AG09319 (cell line): ENCODE data around the gene SPRY1.
A peak's percentile ranks its signal among the peaks of the same experiment; 100 is the strongest.

Experiments used
- DNase-seq: peaks from one replicate; pipeline ENCODE4 v3.0.0-alpha.2; 2010; ENCODE audit warnings: low read depth; ENCODE audit errors: extremely low read depth
- TF ChIP-seq, protein P1 (sequence below): IDR thresholded peaks from 2 replicates; pipeline ENCODE4 v1.5.1; 2011; ENCODE audit warnings: low read depth, mild to moderate bottlenecking, inconsistent platforms, low read length, moderate library complexity

SPRY1 gene

DNA sequence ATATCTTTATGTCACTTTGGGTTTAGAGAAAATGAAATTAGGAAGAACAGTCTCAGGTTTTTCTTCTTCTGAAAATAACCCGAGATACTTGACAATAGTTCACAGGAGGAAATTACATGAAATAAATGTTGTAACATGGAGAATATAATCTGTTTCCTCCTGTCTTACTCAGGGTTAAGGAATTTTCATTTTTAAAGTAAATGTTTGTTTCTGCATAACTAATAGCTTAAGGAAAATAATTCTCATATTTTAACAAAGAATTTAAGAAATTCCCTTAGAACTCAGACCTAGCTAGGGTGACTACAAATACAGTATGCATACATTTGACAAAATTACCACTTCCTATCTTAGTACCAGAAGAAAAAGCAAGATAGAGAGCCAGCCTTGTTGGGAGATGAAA lies 17.2 kb upstream of the SPRY1 start:
- TF ChIP-seq, protein P1, sequence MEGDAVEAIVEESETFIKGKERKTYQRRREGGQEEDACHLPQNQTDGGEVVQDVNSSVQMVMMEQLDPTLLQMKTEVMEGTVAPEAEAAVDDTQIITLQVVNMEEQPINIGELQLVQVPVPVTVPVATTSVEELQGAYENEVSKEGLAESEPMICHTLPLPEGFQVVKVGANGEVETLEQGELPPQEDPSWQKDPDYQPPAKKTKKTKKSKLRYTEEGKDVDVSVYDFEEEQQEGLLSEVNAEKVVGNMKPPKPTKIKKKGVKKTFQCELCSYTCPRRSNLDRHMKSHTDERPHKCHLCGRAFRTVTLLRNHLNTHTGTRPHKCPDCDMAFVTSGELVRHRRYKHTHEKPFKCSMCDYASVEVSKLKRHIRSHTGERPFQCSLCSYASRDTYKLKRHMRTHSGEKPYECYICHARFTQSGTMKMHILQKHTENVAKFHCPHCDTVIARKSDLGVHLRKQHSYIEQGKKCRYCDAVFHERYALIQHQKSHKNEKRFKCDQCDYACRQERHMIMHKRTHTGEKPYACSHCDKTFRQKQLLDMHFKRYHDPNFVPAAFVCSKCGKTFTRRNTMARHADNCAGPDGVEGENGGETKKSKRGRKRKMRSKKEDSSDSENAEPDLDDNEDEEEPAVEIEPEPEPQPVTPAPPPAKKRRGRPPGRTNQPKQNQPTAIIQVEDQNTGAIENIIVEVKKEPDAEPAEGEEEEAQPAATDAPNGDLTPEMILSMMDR = no peak
- no peak for DNase-seq

DNA sequence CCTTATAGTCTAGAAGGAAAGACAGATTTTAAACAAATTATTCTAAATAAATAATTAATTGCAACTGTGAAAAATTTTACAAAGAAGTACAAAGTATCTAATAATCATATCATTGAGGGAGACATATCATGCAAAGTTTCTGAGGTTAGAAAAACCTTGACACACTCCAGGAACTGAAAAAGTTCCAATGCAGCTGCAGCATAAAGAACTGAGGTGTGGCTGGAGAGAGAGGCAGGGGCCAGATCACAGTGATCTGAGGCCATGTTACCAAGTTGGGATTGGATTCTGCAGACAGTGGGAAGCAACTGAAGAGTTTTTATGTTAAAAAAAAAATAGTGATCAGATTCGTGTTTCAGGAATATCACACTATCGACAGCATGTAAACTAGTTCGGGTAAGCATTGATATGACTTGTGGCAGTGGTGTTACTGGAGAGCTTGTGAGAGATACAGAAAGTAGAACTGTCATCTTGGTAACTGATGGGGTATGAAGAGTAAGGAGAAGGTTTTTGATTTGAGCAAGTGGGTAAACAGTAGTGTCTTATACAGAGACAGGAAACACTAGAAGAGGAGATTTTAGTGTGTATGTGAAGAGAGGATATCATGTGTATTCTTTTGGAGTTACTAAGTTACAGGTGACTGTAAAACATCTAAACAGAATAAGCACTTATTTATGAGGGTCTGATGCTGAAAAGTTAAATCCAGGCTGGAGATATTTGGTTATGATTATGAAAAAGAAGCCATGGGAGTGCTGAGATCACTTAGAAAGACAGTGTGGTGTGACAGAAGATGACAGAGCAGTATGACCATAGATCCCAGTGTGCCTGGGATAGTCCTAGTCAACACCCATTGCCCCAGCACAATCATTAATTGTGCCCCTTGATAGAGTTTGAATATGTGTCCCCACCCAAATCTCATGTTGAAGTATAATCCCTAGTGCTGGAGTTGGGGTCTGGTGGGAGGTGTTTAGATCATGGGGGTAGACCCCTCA lies 15.6 kb upstream of the SPRY1 start:
- no peak for DNase-seq
- TF ChIP-seq, protein P1 = no peak

DNA sequence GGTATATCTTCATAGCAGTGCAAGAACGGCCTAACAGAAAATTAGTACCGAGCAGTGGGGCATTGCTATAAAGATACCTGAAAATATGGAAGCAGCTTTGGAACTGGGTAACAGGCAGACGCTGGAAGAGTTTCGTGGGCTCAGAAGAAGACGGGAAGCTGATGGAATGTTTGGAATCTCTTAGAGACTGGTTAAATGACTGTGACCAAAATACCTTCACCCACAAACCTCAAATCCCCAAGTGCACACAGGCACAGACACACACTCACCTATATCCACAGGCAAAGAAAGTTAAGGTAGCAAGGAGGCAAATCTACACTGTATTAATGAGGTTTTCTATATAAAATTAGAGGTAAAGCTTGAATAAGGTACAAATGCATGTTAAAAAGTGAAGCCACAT lies 14.6 kb upstream of the SPRY1 start:
- DNase-seq = no peak
- TF ChIP-seq, protein P1 = no peak

DNA sequence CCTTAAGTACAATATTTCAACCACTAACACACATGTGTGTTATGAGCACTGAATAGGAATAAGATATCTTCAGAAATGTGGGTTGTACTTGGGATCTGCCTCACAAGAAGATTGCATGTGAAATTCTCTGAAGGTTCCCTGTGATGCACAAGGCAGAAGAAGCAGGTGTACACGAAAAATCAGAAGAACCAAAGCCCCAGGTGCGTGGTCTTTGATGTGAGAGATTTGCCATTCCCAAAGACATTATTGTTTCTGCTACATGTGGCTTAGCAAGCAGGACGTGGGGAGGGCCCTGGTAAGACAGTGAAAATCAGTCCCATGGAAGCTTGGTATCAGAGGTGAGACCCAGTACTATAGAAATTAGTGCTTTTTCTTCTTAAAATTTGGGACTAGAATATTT lies 13.0 kb upstream of the SPRY1 start:
- TF ChIP-seq, protein P1 = no peak

DNA sequence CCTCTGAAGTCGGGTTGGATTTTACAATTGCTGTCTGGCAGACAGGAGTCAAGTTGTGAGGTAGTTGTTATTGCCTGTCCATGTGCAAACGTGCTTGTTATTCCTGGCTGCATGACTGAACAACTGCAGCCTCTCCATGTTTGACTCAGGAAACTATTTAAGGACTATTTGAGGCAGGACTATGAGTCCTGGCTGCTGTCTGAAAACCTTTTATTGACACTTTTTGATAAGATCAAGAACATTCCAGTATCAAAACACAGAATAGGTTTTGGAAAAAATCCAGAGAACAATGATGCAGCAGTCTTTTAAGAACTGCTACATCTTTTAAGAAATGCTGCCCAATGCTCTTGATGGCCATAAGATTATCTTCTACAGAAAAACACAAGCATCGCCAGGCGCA lies 10.0 kb upstream of the SPRY1 start:
- no peak for DNase-seq
- TF ChIP-seq, protein P1 = no peak

More for the DNA sequence above, 13.0 kb upstream of the SPRY1 start:
- DNase-seq = no peak

DNA sequence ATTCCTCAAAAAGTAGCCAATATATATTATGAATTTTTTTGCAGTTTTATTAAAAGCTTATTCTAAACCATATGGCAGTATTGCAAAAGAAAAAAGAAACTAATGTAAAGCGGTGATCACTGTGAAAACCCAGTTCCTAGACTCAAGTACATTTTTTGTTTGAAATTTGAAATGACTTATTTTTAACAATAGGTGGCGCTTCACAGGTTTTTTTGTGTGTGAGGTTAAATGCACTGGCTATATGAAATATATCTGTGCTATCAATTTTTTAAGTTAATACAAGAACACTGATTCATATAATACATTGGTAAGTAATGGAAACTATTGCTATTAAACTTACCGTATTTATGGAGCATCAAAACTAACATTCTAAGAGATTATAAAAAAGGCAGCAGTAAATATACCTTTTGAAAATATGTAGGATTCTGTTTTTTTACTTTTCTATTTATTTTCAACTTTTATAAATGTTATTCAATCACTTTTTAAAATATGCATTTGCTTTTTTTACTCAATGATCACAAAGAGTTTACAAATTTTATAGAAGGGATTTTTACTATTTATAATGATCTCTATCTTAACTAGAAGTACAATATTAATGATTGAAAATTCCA lies 5.6 kb upstream of the SPRY1 start:
- DNase-seq = no peak
- TF ChIP-seq, protein P1 = peak; percentile 47

DNA sequence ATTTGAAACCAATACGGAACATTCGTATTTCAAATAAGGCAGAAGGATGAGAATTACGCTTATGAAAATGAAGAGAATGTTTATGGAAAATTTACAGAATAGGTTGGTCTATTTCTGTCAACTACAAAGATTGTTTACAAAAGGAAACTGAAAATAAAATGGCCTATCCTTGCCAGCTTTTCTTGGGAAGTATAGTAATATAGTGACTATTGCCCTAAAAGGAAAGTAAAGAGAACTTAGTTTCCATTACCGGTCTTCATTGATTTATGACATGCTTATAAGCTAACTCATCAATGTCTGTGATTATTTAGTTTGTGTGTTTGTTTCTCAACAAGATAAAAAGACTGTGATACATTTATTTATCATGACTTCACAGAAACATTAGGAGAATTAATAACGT lies 2.9 kb upstream of the SPRY1 start:
- TF ChIP-seq, protein P1 = no peak
- no peak for DNase-seq
